Endometrium (tissue), 2 donors: ENCODE measurements around the gene DAAM2.

Experiments used
- FAIRE-seq: peaks from 2 replicates; lab custom pipeline; 2012; peaks lifted over from hg19 to GRCh38; lab: Jason Lieb, UNC
- donor health status: control.
- donor health status: control.

Gene DAAM2

GRCh38 chr6:39790772-39791171 is 1.4 kb upstream of the DAAM2 start:
- FAIRE-seq, result no peak

- FAIRE-seq, result no peak
These were observed 865 bp upstream of the DAAM2 start for GRCh38 chr6:39791311-39791710.

GRCh38 chr6:39792540-39793450 is 619 bp downstream of the DAAM2 start:
- FAIRE-seq, result no peak

- FAIRE-seq, result no peak
These were observed 1.3 kb downstream of the DAAM2 start for GRCh38 chr6:39793516-39793915.

- no peak for FAIRE-seq
These were observed 2.1 kb downstream of the DAAM2 start for GRCh38 chr6:39794231-39794630.

GRCh38 chr6:39797751-39798150 is 5.6 kb downstream of the DAAM2 start:
- FAIRE-seq, result no peak

- FAIRE-seq, result no peak
These were observed 8.2 kb downstream of the DAAM2 start for GRCh38 chr6:39800034-39801032.

- FAIRE-seq, result no peak
These were observed 9.5 kb downstream of the DAAM2 start for GRCh38 chr6:39801456-39802251.

- no peak for FAIRE-seq
These were observed 11.7 kb downstream of the DAAM2 start for GRCh38 chr6:39803872-39804271.

GRCh38 chr6:39804466-39805065 is 12.4 kb downstream of the DAAM2 start:
- no peak for FAIRE-seq

GRCh38 chr6:39806278-39806677 is 14.1 kb downstream of the DAAM2 start:
- FAIRE-seq, result no peak

- FAIRE-seq, result no peak
These were observed 16.2 kb downstream of the DAAM2 start for GRCh38 chr6:39808346-39808745.

GRCh38 chr6:39808964-39809363 is 16.8 kb downstream of the DAAM2 start:
- FAIRE-seq, result no peak

GRCh38 chr6:39811835-39812345 is 19.7 kb downstream of the DAAM2 start:
- FAIRE-seq, result no peak

- no peak for FAIRE-seq
These were observed 20.3 kb downstream of the DAAM2 start for GRCh38 chr6:39812496-39812852.

- FAIRE-seq, result no peak
These were observed 20.8 kb downstream of the DAAM2 start for GRCh38 chr6:39812853-39813533.

GRCh38 chr6:39814236-39814635 is 22.1 kb downstream of the DAAM2 start:
- FAIRE-seq, result no peak

GRCh38 chr6:39815356-39815755 is 23.2 kb downstream of the DAAM2 start:
- FAIRE-seq, result no peak

GRCh38 chr6:39816747-39817146 is 24.6 kb downstream of the DAAM2 start:
- no peak for FAIRE-seq

- no peak for FAIRE-seq
These were observed 26.5 kb downstream of the DAAM2 start for GRCh38 chr6:39818695-39819094.

- no peak for FAIRE-seq
These were observed 27.1 kb downstream of the DAAM2 start for GRCh38 chr6:39819228-39819627.
